ENCODE measurements around the gene ITGA1.
"Not testable (repeated sequence)": the region's sequence is repeated elsewhere in the genome, so short reads cannot be mapped to it uniquely, and the experiment has no call there.

The ITGA1 gene

GRCh38 chr5:52787600-52788504 is at the start of gene ITGA1, which contains the start of gene PELO:
ITGA1 (plus strand) TSS chr5:52787916; CDS start chr5:52788354, 438 bp downstream.
PELO (plus strand) TSS chr5:52787916; CDS start chr5:52800395, 12,479 bp downstream.
- DNase-seq (ENCODE audit: low read depth) = peak; percentile 49

GRCh38 chr5:52738095-52738506 is 49.6 kb upstream of the ITGA1 start:
- DNase-seq (ENCODE audit: low read depth) = no peak

GRCh38 chr5:52740007-52740406 is 47.7 kb upstream of the ITGA1 start:
- DNase-seq (ENCODE audit: low read depth) = no peak

- no peak for DNase-seq (ENCODE audit: low read depth)
These were observed 44.7 kb upstream of the ITGA1 start for GRCh38 chr5:52743012-52743411.

GRCh38 chr5:52743529-52743928 is 44.2 kb upstream of the ITGA1 start:
- DNase-seq (ENCODE audit: low read depth) = no peak

- no peak for DNase-seq (ENCODE audit: low read depth)
These were observed 43.7 kb upstream of the ITGA1 start for GRCh38 chr5:52743970-52744369.

- DNase-seq (ENCODE audit: low read depth) = not testable (repeated sequence)
These were observed 42.8 kb upstream of the ITGA1 start for GRCh38 chr5:52744867-52745458.

GRCh38 chr5:52746539-52746938 is 41.2 kb upstream of the ITGA1 start:
- peak; percentile 17 for DNase-seq (ENCODE audit: low read depth)

- no peak for DNase-seq (ENCODE audit: low read depth)
These were observed 39.1 kb upstream of the ITGA1 start for GRCh38 chr5:52748590-52748989.

- DNase-seq (ENCODE audit: low read depth) = no peak
These were observed 38.0 kb upstream of the ITGA1 start for GRCh38 chr5:52749666-52750065.

GRCh38 chr5:52751137-52751536 is 36.6 kb upstream of the ITGA1 start:
- DNase-seq (ENCODE audit: low read depth) = no peak

- no peak for DNase-seq (ENCODE audit: low read depth)
These were observed 33.7 kb upstream of the ITGA1 start for GRCh38 chr5:52754051-52754450.

GRCh38 chr5:52757527-52757926 is 30.2 kb upstream of the ITGA1 start:
- DNase-seq (ENCODE audit: low read depth) = no peak

- DNase-seq (ENCODE audit: low read depth) = no peak
These were observed 29.7 kb upstream of the ITGA1 start for GRCh38 chr5:52758014-52758413.

- DNase-seq (ENCODE audit: low read depth) = no peak
These were observed 28.4 kb upstream of the ITGA1 start for GRCh38 chr5:52759331-52759730.

GRCh38 chr5:52760695-52761366 is 26.9 kb upstream of the ITGA1 start:
- DNase-seq (ENCODE audit: low read depth) = no peak

- DNase-seq (ENCODE audit: low read depth) = no peak
These were observed 20.4 kb upstream of the ITGA1 start for GRCh38 chr5:52767217-52767743.

GRCh38 chr5:52767766-52768480 is 19.8 kb upstream of the ITGA1 start:
- DNase-seq (ENCODE audit: low read depth) = no peak

GRCh38 chr5:52769061-52769460 is 18.7 kb upstream of the ITGA1 start:
- no peak for DNase-seq (ENCODE audit: low read depth)

- no peak for DNase-seq (ENCODE audit: low read depth)
These were observed 17.3 kb upstream of the ITGA1 start for GRCh38 chr5:52770287-52770939.

- no peak for DNase-seq (ENCODE audit: low read depth)
These were observed 16.2 kb upstream of the ITGA1 start for GRCh38 chr5:52771343-52772039.

Data from fibroblast of the conjunctiva (primary cell).